K562 (cell line): ENCODE data around the gene AP2M1. TPM values are rescaled to one million over a fixed set of nuclear protein-coding genes. Genes with fewer than 3 reads are reported as not detected.

Experiments used
- ATAC-seq: fragments of 200-7000 bp; cut with Tn5 transposase; 3 replicates; pipeline ENCODE4 v1.9.1; 2020; ENCODE audit warnings: moderate library complexity
- BruUV-seq: library from RNA; stranded (reverse); fragments of 400-500 nt; replicated peaks from 2 replicates; lab custom pipeline; 2021; lab: Mats Ljungman, UMichigan
- CTCF ChIA-PET: fragments of 300-600 bp; formaldehyde crosslinking; extraction: SDS; loops from one replicate; lab custom pipeline; 2021; ENCODE audit warnings: low intra/inter-chr PET ratio; lab: Yijun Ruan, JAX
- POLR2A ChIA-PET: fragments of 300-600, 350-650 bp; sonication (Branson Sonifier 250); formaldehyde crosslinking; extraction: SDS; loops from one replicate; lab custom pipeline; 2021; ENCODE audit warnings: antibody characterized with exemption, inconsistent platforms; lab: Yijun Ruan, JAX
- DNase-seq, 4 experiments: peaks; one replicate each; pipeline versions ENCODE4 v3.0.0 to v3.0.0-alpha.2; 2011 to 2018; ENCODE audit warnings: low spot score in 3 of 4, mixed read lengths in 3 of 4; ENCODE audit errors: extremely low read depth in 1 of 4
- FAIRE-seq: peaks from 2 replicates; lab custom pipeline; 2011; peaks lifted over from hg19 to GRCh38; lab: Jason Lieb, UNC
- H2AFZ ChIP-seq: 2 replicates; pipeline ENCODE4 v1.6.0; 2011; ENCODE audit warnings: low read depth, low read length, control low read depth, inconsistent platforms
- H3K27ac ChIP-seq: fragments of 200-600 bp; 3 replicates; pipeline ENCODE4 v1.8.0; 2011; ENCODE audit warnings: low read depth, mild to moderate bottlenecking, control low read depth, inconsistent platforms, low read length, moderate library complexity, mixed read lengths; ENCODE audit errors: extremely low read depth
- H3K27me3 ChIP-seq, 2 experiments: fragments of 300-600 bp in 1 of 2; 2 replicates in 1 of 2; 3 replicates in 1 of 2; pipeline versions ENCODE4 v1.6.0 to v1.8.0; 2011; ENCODE audit warnings: inconsistent platforms in 2 of 2, low read length in 2 of 2, mild to moderate bottlenecking in 1 of 2, mixed read lengths in 1 of 2, moderate library complexity in 1 of 2; ENCODE audit not compliant: control insufficient read depth in 2 of 2, insufficient read depth in 2 of 2
- H3K36me3 ChIP-seq: fragments of 300-600 bp; 3 replicates; pipeline ENCODE4 v1.8.0; 2011; ENCODE audit warnings: mild to moderate bottlenecking, low read length, inconsistent platforms; ENCODE audit not compliant: control insufficient read depth, insufficient read depth
- H3K4me1 ChIP-seq, 2 experiments: fragments of 200-600 bp in 1 of 2; replicated peaks in 1 of 2; 2 replicates in 1 of 2; 3 replicates in 1 of 2; pipeline versions ENCODE4 v1.5.1 to v1.8.0; 2011; ENCODE audit warnings: inconsistent platforms in 2 of 2, low read length in 2 of 2, mild to moderate bottlenecking in 1 of 2, mixed read lengths in 1 of 2, moderate library complexity in 1 of 2; ENCODE audit not compliant: control insufficient read depth in 2 of 2, insufficient read depth in 2 of 2
- H3K4me2 ChIP-seq: 2 replicates; pipeline ENCODE4 v1.6.1; 2011; ENCODE audit warnings: low read length, control low read depth, inconsistent platforms, mixed read lengths; ENCODE audit not compliant: insufficient read depth
- H3K4me3 ChIP-seq: fragments of 200-600 bp; sonication (generic), shearing (Covaris generic); 2 replicates; pipeline ENCODE4 v1.5.1; 2016; ENCODE audit warnings: control low read depth, inconsistent platforms
- H3K79me2 ChIP-seq: fragments of 200-600 bp; 3 replicates; pipeline ENCODE4 v1.8.0; 2011; ENCODE audit warnings: low read length, inconsistent platforms; ENCODE audit not compliant: control insufficient read depth, insufficient read depth
- H3K9ac ChIP-seq, 2 experiments: 2 replicates each; pipeline versions ENCODE4 v1.6.0 to v1.6.1; 2011; ENCODE audit warnings: low read depth in 2 of 2, low read length in 2 of 2, control low read depth in 1 of 2, inconsistent platforms in 1 of 2, mild to moderate bottlenecking in 1 of 2, mixed read lengths in 1 of 2; ENCODE audit not compliant: insufficient read depth in 1 of 2
- H3K9me1 ChIP-seq: one replicate; pipeline ENCODE4 v1.6.0; 2011; ENCODE audit warnings: inconsistent platforms, mild to moderate bottlenecking, low read length, moderate library complexity; ENCODE audit not compliant: control insufficient read depth, insufficient read depth
- H3K9me3 ChIP-seq: replicated peaks from 2 replicates; pipeline ENCODE4 v1.5.1; 2011; ENCODE audit warnings: low read depth, low read length, inconsistent platforms; ENCODE audit not compliant: control insufficient read depth, insufficient read depth
- H4K20me1 ChIP-seq: replicated peaks from 2 replicates; pipeline ENCODE4 v1.6.1; 2011; ENCODE audit warnings: low read length, inconsistent platforms, mixed read lengths; ENCODE audit not compliant: control insufficient read depth, insufficient read depth
- HDAC6 ChIP-seq: IDR thresholded peaks from 2 replicates; pipeline ENCODE4 v1.6.1; 2012; ENCODE audit warnings: low read depth, mild to moderate bottlenecking, control low read depth, inconsistent platforms, low read length, moderate library complexity
- NFE2L1 ChIP-seq: fragments of 450-650 bp; IDR thresholded peaks from 2 replicates; pipeline ENCODE4 v1.6.1; 2016; ENCODE audit warnings: missing genetic modification characterization, low read depth, mild to moderate bottlenecking, missing compliant biosample characterization, moderate library complexity, borderline replicate concordance
- ZBED1 ChIP-seq: IDR thresholded peaks from 2 replicates; pipeline ENCODE4 v1.6.1; 2014
- WGBS: fragments of 100-300 bp; shearing (Covaris generic); methylation state at CpG from one replicate; pipeline ENCODE4 v1.1.6; 2016; ENCODE audit warnings: low coverage, mixed read lengths; ENCODE audit not compliant: insufficient coverage; ENCODE audit errors: missing lambda C conversion rate; 5-methylcytosine and 5-hydroxymethylcytosine counted together
- in situ Hi-C: fragments of 300-500 bp; cut with MboI; formaldehyde crosslinking; loops from 4 replicates; pipeline ENCODE4 v1.15.0; 2018; ENCODE audit warnings: inconsistent platforms, mixed read lengths
- intact Hi-C: fragments of 100-400 bp; cut with micrococcal nuclease; formaldehyde crosslinking; loops from 2 replicates; pipeline ENCODE4 v1.14.2; 2022
- polyA plus RNA-seq, 8 experiments: library from polyadenylated mRNA; depleted of rRNA in 4 of 8; stranded (reverse) in 5 of 8; unstranded in 3 of 8; fragments of >200 nt; fragmentation: Nextera tagmentation in 2 of 8; fragmentation: Illumina TruSeq in 1 of 8; extraction: Ambion mirVana in 2 of 8; extraction: Trizol in 1 of 8; gene quantifications; 2 replicates each; pipeline versions ENCODE4 v1.2.1 to v1.2.3, GENCODE V29; 2011 to 2014; ENCODE audit warnings: inconsistent platforms in 1 of 8, missing spikeins in 1 of 8
- total RNA-seq, 7 experiments: library from RNA; depleted of rRNA in 6 of 7; stranded (reverse); fragments of >200 nt in 6 of 7; fragmentation: Illumina TruSeq in 2 of 7; extraction: Trizol in 2 of 7; gene quantifications; 2 replicates each; pipeline versions ENCODE4 v1.2.1 to v1.2.3, GENCODE V29; 2011 to 2021; ENCODE audit warnings: low replicate concordance in 1 of 7
- TF ChIP-seq, protein P1 (sequence below): sonication (generic); formaldehyde crosslinking; IDR thresholded peaks from 2 replicates; pipeline ENCODE4 v1.8.1; 2023; ENCODE audit warnings: mild to moderate bottlenecking, missing genetic modification reagents

AP2M1 gene
- total and polyA plus RNA-seq, 9 of the 15 experiments (the other 6 are each of a cell fraction or from before 2014, with no cell fraction given) = 118 to 505 (median 296) TPM

GRCh38 chr3:184181596-184181995, 6.9 kb downstream of the AP2M1 start:
- 96% methylated on average over 9 of the region's 9 CpGs for WGBS
- BruUV-seq = no TSS peak
- CTCF ChIA-PET = no interaction called here

More at GRCh38 chr3:184181596-184181995, 6.9 kb downstream of the AP2M1 start:
- no peak overlapping the region for H3K9ac ChIP-seq
- no peak overlapping the region for H3K4me2 ChIP-seq
- DNase-seq = no peak
- intact Hi-C loops = no loop called here
- H3K9me3 ChIP-seq = no peaks in the 10 kb centered on the region
- H3K4me1 ChIP-seq = peaks cover 27 to 51% of the 10 kb centered on the region in 2 experiments
- POLR2A ChIA-PET = interaction anchor here (0.5 to 1.5 kb wide), 9 partner anchors 9 to 145 kb away, joined by 3 to 8 read pairs (median 4); no protein-coding TSS in a partner anchor
- no peak overlapping the region; the same call in 2 of the 3 replicates for H3K27ac ChIP-seq
- H2AFZ ChIP-seq = no peak overlapping the region
- H3K9me1 ChIP-seq = no peaks in the 10 kb centered on the region
- in situ Hi-C loops = no loop called here
- H4K20me1 ChIP-seq = peaks cover 19% of the 10 kb centered on the region
- no peak for TF ChIP-seq HDAC6
- TF ChIP-seq, protein P1, sequence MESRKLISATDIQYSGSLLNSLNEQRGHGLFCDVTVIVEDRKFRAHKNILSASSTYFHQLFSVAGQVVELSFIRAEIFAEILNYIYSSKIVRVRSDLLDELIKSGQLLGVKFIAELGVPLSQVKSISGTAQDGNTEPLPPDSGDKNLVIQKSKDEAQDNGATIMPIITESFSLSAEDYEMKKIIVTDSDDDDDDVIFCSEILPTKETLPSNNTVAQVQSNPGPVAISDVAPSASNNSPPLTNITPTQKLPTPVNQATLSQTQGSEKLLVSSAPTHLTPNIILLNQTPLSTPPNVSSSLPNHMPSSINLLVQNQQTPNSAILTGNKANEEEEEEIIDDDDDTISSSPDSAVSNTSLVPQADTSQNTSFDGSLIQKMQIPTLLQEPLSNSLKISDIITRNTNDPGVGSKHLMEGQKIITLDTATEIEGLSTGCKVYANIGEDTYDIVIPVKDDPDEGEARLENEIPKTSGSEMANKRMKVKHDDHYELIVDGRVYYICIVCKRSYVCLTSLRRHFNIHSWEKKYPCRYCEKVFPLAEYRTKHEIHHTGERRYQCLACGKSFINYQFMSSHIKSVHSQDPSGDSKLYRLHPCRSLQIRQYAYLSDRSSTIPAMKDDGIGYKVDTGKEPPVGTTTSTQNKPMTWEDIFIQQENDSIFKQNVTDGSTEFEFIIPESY (CRISPR knock-in tag) = peak; percentile 70; the same call in 1 of the 2 replicates
- no peak for TF ChIP-seq NFE2L1 (tag)
- peak; percentile 20; the same call in 1 of the 2 replicates for TF ChIP-seq ZBED1
- H3K79me2 ChIP-seq = peaks cover 32% of the 10 kb centered on the region
- H3K36me3 ChIP-seq = peaks cover 87% of the 10 kb centered on the region
- no peak for FAIRE-seq
- no peak overlapping the region for H3K4me3 ChIP-seq
- ATAC-seq = no peak
- no peaks in the 10 kb centered on the region for H3K27me3 ChIP-seq
